HepG2 (cell line): ENCODE results near the gene TPPP2. TPM values are rescaled to one million over a fixed set of nuclear protein-coding genes. Genes with fewer than 3 reads are reported as not detected.

Experiments
- ATAC-seq: fragments of 200-7000 bp; cut with Tn5 transposase; 3 replicates; pipeline ENCODE4 v1.9.1; 2020; ENCODE audit warnings: mild to moderate bottlenecking, moderate library complexity
- BruUV-seq: library from RNA; stranded (reverse); fragments of 400-500 nt; replicated peaks from 2 replicates; lab custom pipeline; 2021; lab: Mats Ljungman, UMichigan
- CTCF ChIA-PET: fragments of 300-600 bp; formaldehyde crosslinking; extraction: SDS; loops from one replicate; lab custom pipeline; 2021; ENCODE audit warnings: low total read pairs, inconsistent platforms, low intra/inter-chr PET ratio; lab: Yijun Ruan, JAX
- POLR2A ChIA-PET: fragments of 350-600 bp; sonication (Branson Sonifier 250); formaldehyde crosslinking; loops from one replicate; lab custom pipeline; 2020; ENCODE audit warnings: antibody characterized with exemption, inconsistent platforms; lab: Yijun Ruan, JAX
- DNase-seq: peaks from one replicate; pipeline ENCODE4 v3.0.0-alpha.2; 2015; ENCODE audit warnings: low spot score
- FAIRE-seq: peaks from 3 replicates; lab custom pipeline; 2011; peaks lifted over from hg19 to GRCh38; lab: Jason Lieb, UNC
- H2AFZ ChIP-seq: one replicate; pipeline ENCODE4 v1.6.1; 2011; ENCODE audit warnings: low read length, inconsistent platforms
- H3K27ac ChIP-seq: fragments of 300-600 bp; 3 replicates; pipeline ENCODE4 v1.8.0; 2011; ENCODE audit warnings: mixed run types, mild to moderate bottlenecking, mixed read lengths, low read length, inconsistent platforms; ENCODE audit not compliant: insufficient read depth; ENCODE audit errors: extremely low read length
- H3K27me3 ChIP-seq, 2 experiments: fragments of 200-600 bp in 1 of 2; 2 replicates in 1 of 2; 3 replicates in 1 of 2; pipeline versions ENCODE4 v1.6.0 to v1.8.0; 2011; ENCODE audit warnings: low read length in 2 of 2, mild to moderate bottlenecking in 2 of 2, moderate library complexity in 2 of 2, inconsistent platforms in 1 of 2; ENCODE audit not compliant: insufficient read depth in 2 of 2, control insufficient read depth in 1 of 2
- H3K36me3 ChIP-seq, 2 experiments: fragments of 200-600 bp in 1 of 2; replicated peaks in 1 of 2; 2 replicates in 1 of 2; 3 replicates in 1 of 2; pipeline versions ENCODE4 v1.5.1 to v1.8.0; 2011; ENCODE audit warnings: low read length in 2 of 2, inconsistent platforms in 1 of 2; ENCODE audit not compliant: insufficient read depth in 2 of 2, control insufficient read depth in 1 of 2
- H3K4me1 ChIP-seq: 2 replicates; pipeline ENCODE4 v1.5.1; 2012; ENCODE audit warnings: low read length, inconsistent platforms; ENCODE audit not compliant: insufficient read depth
- H3K4me2 ChIP-seq: 2 replicates; pipeline ENCODE4 v1.6.0; 2011; ENCODE audit warnings: low read depth, low read length, inconsistent platforms
- H3K4me3 ChIP-seq, 3 experiments: fragments of 200-600 bp in 1 of 3; sonication (generic), shearing (Covaris generic) in 1 of 3; replicated peaks in 1 of 3; 2 replicates each; pipeline ENCODE4 v1.5.1; 2011 to 2016; ENCODE audit warnings: low read length in 3 of 3, inconsistent platforms in 2 of 3, low read depth in 2 of 3, mild to moderate bottlenecking in 2 of 3, control low read depth in 1 of 3, mixed read lengths in 1 of 3; ENCODE audit not compliant: insufficient read depth in 1 of 3
- H3K79me2 ChIP-seq: one replicate; pipeline ENCODE4 v1.6.1; 2011; ENCODE audit warnings: low read length, inconsistent platforms; ENCODE audit not compliant: insufficient read depth
- H3K9ac ChIP-seq: 2 replicates; pipeline ENCODE4 v1.6.0; 2011; ENCODE audit warnings: mild to moderate bottlenecking, low read depth, low read length, inconsistent platforms; ENCODE audit not compliant: insufficient read depth
- H3K9me3 ChIP-seq: 2 replicates; pipeline ENCODE4 v1.5.1; 2012; ENCODE audit warnings: mild to moderate bottlenecking, low read length
- H4K20me1 ChIP-seq: 2 replicates; pipeline ENCODE4 v1.6.0; 2011; ENCODE audit warnings: inconsistent platforms, mild to moderate bottlenecking, low read length, moderate library complexity; ENCODE audit not compliant: insufficient read depth
- E2F5 ChIP-seq: sonication (generic); formaldehyde crosslinking; conservative IDR thresholded peaks from 2 replicates; pipeline ENCODE4 v1.4.0; 2020; ENCODE audit warnings: missing genetic modification reagents
- FOXM1 ChIP-seq: sonication (generic); formaldehyde crosslinking; IDR thresholded peaks from 2 replicates; pipeline ENCODE4 v1.5.0; 2020; ENCODE audit warnings: missing genetic modification reagents
- HMG20A ChIP-seq: IDR thresholded peaks from 2 replicates; pipeline ENCODE4 v1.6.1; 2016; ENCODE audit warnings: borderline replicate concordance
- KDM5A ChIP-seq: fragments of 200-600 bp; sonication (generic); IDR thresholded peaks from 2 replicates; pipeline ENCODE4 v1.7.0; 2018; ENCODE audit warnings: antibody characterized with exemption, mild to moderate bottlenecking, low read length, borderline replicate concordance
- MIER3 ChIP-seq: IDR thresholded peaks from 2 replicates; pipeline ENCODE4 v1.6.1; 2016; ENCODE audit warnings: missing compliant biosample characterization, borderline replicate concordance
- SMYD3 ChIP-seq: sonication (generic); formaldehyde crosslinking; IDR thresholded peaks from 2 replicates; pipeline ENCODE4 v1.8.1; 2023; ENCODE audit warnings: mild to moderate bottlenecking, missing genetic modification reagents
- SNAPC5 ChIP-seq: sonication (generic); formaldehyde crosslinking; IDR thresholded peaks from 2 replicates; pipeline ENCODE4 v1.8.1; 2023; ENCODE audit warnings: mild to moderate bottlenecking, missing genetic modification reagents, borderline replicate concordance
- SPEN ChIP-seq: sonication (generic); formaldehyde crosslinking; IDR thresholded peaks from 2 replicates; pipeline ENCODE4 v1.5.1; 2020; ENCODE audit warnings: low read depth, mild to moderate bottlenecking, missing genetic modification reagents
- TEAD3 ChIP-seq: optimal IDR thresholded peaks from 2 replicates; pipeline ENCODE3; 2016; ENCODE audit warnings: borderline replicate concordance
- TOPORS ChIP-seq: sonication (generic); formaldehyde crosslinking; IDR thresholded peaks from 2 replicates; pipeline ENCODE4 v1.8.0; 2023; ENCODE audit warnings: mild to moderate bottlenecking, missing genetic modification reagents
- ZBTB38 ChIP-seq: sonication (generic); formaldehyde crosslinking; IDR thresholded peaks from 2 replicates; pipeline ENCODE4 v1.5.1; 2020; ENCODE audit warnings: mild to moderate bottlenecking, missing genetic modification reagents
- ZBTB4 ChIP-seq: sonication (generic); formaldehyde crosslinking; IDR thresholded peaks from 2 replicates; pipeline ENCODE4 v1.4.0; 2020; ENCODE audit warnings: missing genetic modification reagents, mild to moderate bottlenecking, borderline replicate concordance
- ZGPAT ChIP-seq: IDR thresholded peaks from 2 replicates; pipeline ENCODE4 v1.6.1; 2016; ENCODE audit warnings: mild to moderate bottlenecking
- ZNF317 ChIP-seq: sonication (generic); formaldehyde crosslinking; IDR thresholded peaks from 2 replicates; pipeline ENCODE4 v1.5.0; 2020; ENCODE audit warnings: mild to moderate bottlenecking, missing genetic modification reagents
- ZNF329 ChIP-seq: sonication (generic); formaldehyde crosslinking; IDR thresholded peaks from 2 replicates; pipeline ENCODE4 v1.9.0; 2021; ENCODE audit warnings: low read depth, mild to moderate bottlenecking, missing genetic modification reagents
- ZNF382 ChIP-seq: sonication (generic); formaldehyde crosslinking; IDR thresholded peaks from 2 replicates; pipeline ENCODE4 v1.5.0; 2020; ENCODE audit warnings: missing genetic modification reagents, mild to moderate bottlenecking, borderline replicate concordance
- WGBS: methylation state at CpG from one replicate; pipeline ENCODE4 v1.1.6; 2017; ENCODE audit warnings: low lambda C conversion rate; 5-methylcytosine and 5-hydroxymethylcytosine counted together
- in situ Hi-C: cut with HindIII; loops from 2 replicates; pipeline ENCODE4 v1.10.0; 2017; ENCODE audit warnings: low pct_unique_long_range_greater_than_20kb; ENCODE audit not compliant: extremely low pct_ligation_motif_present
- intact Hi-C: fragments of 100-400 bp; cut with micrococcal nuclease; formaldehyde crosslinking; loops from one replicate; pipeline ENCODE4 v1.10.0; 2022; ENCODE audit not compliant: unreplicated experiment
- polyA plus RNA-seq, 8 experiments: library from polyadenylated mRNA; depleted of rRNA in 3 of 8; stranded (reverse) in 7 of 8; unstranded in 1 of 8; fragments of >200 nt; fragmentation: Illumina TruSeq in 4 of 8; extraction: Trizol in 4 of 8; gene quantifications; 2 replicates each; pipeline versions ENCODE4 v1.2.1 to v1.2.3, GENCODE V29; 2011 to 2016; ENCODE audit warnings: low read depth in 4 of 8, missing spikeins in 1 of 8, mixed read lengths in 1 of 8; ENCODE audit not compliant: insufficient read depth in 1 of 8
- total RNA-seq, 5 experiments: library from RNA; depleted of rRNA; stranded (reverse); fragments of >200 nt; fragmentation: Illumina TruSeq; extraction: Trizol; gene quantifications; 2 replicates each; pipeline ENCODE4 v1.2.3, GENCODE V29; 2016; ENCODE audit warnings: low read depth in 1 of 5

Gene TPPP2
- total and polyA plus RNA-seq, 2 of the 13 experiments (the other 11 are each of a cell fraction or from before 2014, with no cell fraction given) = 0.58 to 4.2 TPM

- no peaks in the 10 kb centered on the region for H4K20me1 ChIP-seq
- ATAC-seq (peak; percentile 4; the same call in 2 of the 3 replicates), FAIRE-seq (no peak)
- intact Hi-C loops = no loop called here
- CTCF ChIA-PET = interaction anchor here (1.7 kb wide), 1 partner anchor 46 kb away, joined by 4 read pairs; no protein-coding TSS in a partner anchor
- H3K9ac ChIP-seq = no peak overlapping the region
- H2AFZ ChIP-seq = peak overlapping the region; percentile 16
- no peaks in the 10 kb centered on the region for H3K9me3 ChIP-seq
- no peaks in the 10 kb centered on the region for H3K27me3 ChIP-seq
- TF ChIP-seq ZNF329 (CRISPR knock-in tag) (no peak), ZNF382 (CRISPR knock-in tag) (no peak), FOXM1 (no peak), SPEN (CRISPR knock-in tag) (no peak), TEAD3 (peak; percentile 52), ZBTB38 (CRISPR knock-in tag) (peak; percentile 90; the same call in 1 of the 2 replicates), ZGPAT (CRISPR knock-in tag) (0 out of 2 replicates have a peak, but pooled peaks have one; percentile 22), TOPORS (CRISPR knock-in tag) (no peak), SNAPC5 (CRISPR knock-in tag) (peak; percentile 31; the same call in 1 of the 2 replicates), ZBTB4 (CRISPR knock-in tag) (peak; percentile 80; the same call in 1 of the 2 replicates), HMG20A (CRISPR knock-in tag) (no peak), SMYD3 (CRISPR knock-in tag) (0 out of 2 replicates have a peak, but pooled peaks have one; percentile 57), E2F5 (no peak), KDM5A (0 out of 2 replicates have a peak, but pooled peaks have one; percentile 25), MIER3 (CRISPR knock-in tag) (0 out of 2 replicates have a peak, but pooled peaks have one; percentile 3), ZNF317 (CRISPR knock-in tag) (0 out of 2 replicates have a peak, but pooled peaks have one; percentile 21)
- TF ChIP-seq, all 625 proteins: peak for 9
- peak overlapping the region; percentile 59 for H3K4me2 ChIP-seq
- 58% methylated on average over 3 of the region's 3 CpGs for WGBS
- peak overlapping the region in 2 of 3 experiments; percentile 5 to 17; a peak in 1 of 6 replicates for H3K4me3 ChIP-seq
- H3K36me3 ChIP-seq = no peaks in the 10 kb centered on the region
- DNase-seq = no peak
- BruUV-seq = no TSS peak
- POLR2A ChIA-PET = interaction anchor here (1.2 to 2.8 kb wide), 11 partner anchors 10 to 47 kb away, joined by 4 to 59 read pairs (median 7); partner anchors contain the start of genes ARHGEF40, NDRG2 and ZNF219
- in situ Hi-C loops = no loop called here
- no peaks in the 10 kb centered on the region for H3K79me2 ChIP-seq
- peak overlapping the region; percentile 71 for H3K27ac ChIP-seq
- H3K4me1 ChIP-seq = peaks cover 87% of the 10 kb centered on the region
Measured at GRCh38 chr14:21061347-21061668, 31.3 kb downstream of the TPPP2 start.
